Common myeloid progenitor, CD34-positive (primary cell): Measurements from ENCODE around the gene RBM23.
"Not testable (repeated sequence)": the region's sequence is repeated elsewhere in the genome, so short reads cannot be mapped to it uniquely, and the experiment has no call there.

Experiments used
- CTCF ChIA-PET: fragments of 350-600 bp; sonication (Branson Sonifier 250); formaldehyde crosslinking; loops from one replicate; lab custom pipeline; 2021; ENCODE audit warnings: antibody characterized with exemption; lab: Charles Lee
- POLR2A ChIA-PET: fragments of 350-600 bp; sonication (Branson Sonifier 250); formaldehyde crosslinking; loops from one replicate; lab custom pipeline; 2021; ENCODE audit warnings: antibody characterized with exemption; lab: Charles Lee
- DNase-seq, 3 donors: peaks; one replicate each; pipeline versions ENCODE4 v3.0.0 to v3.0.0-alpha.2; 2013
- H3K27ac ChIP-seq, 2 experiments: 1 replicate in 1 of 2; 2 replicates in 1 of 2; pipeline ENCODE4 v1.7.0; 2013; ENCODE audit warnings: inconsistent platforms in 2 of 2, low read length in 2 of 2, mild to moderate bottlenecking in 2 of 2, low read depth in 1 of 2, moderate library complexity in 1 of 2; ENCODE audit not compliant: severe bottlenecking in 2 of 2, insufficient read depth in 1 of 2, poor library complexity in 1 of 2
- H3K27me3 ChIP-seq, 5 experiments: replicated peaks in 2 of 5; 1 replicate in 3 of 5; 2 replicates in 2 of 5; pipeline versions ENCODE4 v1.6.1 to v1.7.0; 2013; ENCODE audit warnings: low read length in 4 of 5, mild to moderate bottlenecking in 2 of 5, moderate library complexity in 2 of 5, inconsistent platforms in 1 of 5; ENCODE audit not compliant: insufficient read depth in 5 of 5, control insufficient read depth in 4 of 5
- H3K36me3 ChIP-seq, 4 experiments: 1 replicate in 2 of 4; 2 replicates in 2 of 4; pipeline versions ENCODE4 v1.6.1 to v1.7.0; 2013; ENCODE audit warnings: low read length in 3 of 4, control low read depth in 1 of 4, mild to moderate bottlenecking in 1 of 4; ENCODE audit not compliant: control insufficient read depth in 4 of 4, insufficient read depth in 4 of 4
- H3K4me1 ChIP-seq, 4 experiments: 1 replicate in 3 of 4; 2 replicates in 1 of 4; pipeline versions ENCODE4 v1.6.1 to v1.7.1; 2013; ENCODE audit warnings: low read length in 3 of 4, mild to moderate bottlenecking in 3 of 4, control low read depth in 1 of 4, inconsistent platforms in 1 of 4, moderate library complexity in 1 of 4; ENCODE audit not compliant: control insufficient read depth in 4 of 4, insufficient read depth in 4 of 4; ENCODE audit errors: control extremely low read depth in 1 of 4
- H3K4me3 ChIP-seq, 7 experiments: 1 replicate in 4 of 7; 2 replicates in 3 of 7; pipeline versions ENCODE4 v1.5.1 to v1.7.0; 2013; ENCODE audit warnings: mild to moderate bottlenecking in 7 of 7, low read length in 6 of 7, moderate library complexity in 6 of 7, inconsistent platforms in 2 of 7, low read depth in 2 of 7, control low read depth in 1 of 7; ENCODE audit not compliant: insufficient read depth in 4 of 7, control insufficient read depth in 1 of 7; ENCODE audit errors: extremely low read depth in 1 of 7
- H3K9me3 ChIP-seq, 5 experiments: 1 replicate in 4 of 5; 2 replicates in 1 of 5; pipeline versions ENCODE4 v1.6.1 to v1.7.1; 2013; ENCODE audit warnings: low read length in 4 of 5, mild to moderate bottlenecking in 2 of 5, inconsistent platforms in 1 of 5, low read depth in 1 of 5, moderate library complexity in 1 of 5; ENCODE audit not compliant: control insufficient read depth in 4 of 5, insufficient read depth in 2 of 5; ENCODE audit errors: control extremely low read depth in 1 of 5
- WGBS: methylation state at CpG from one replicate; pipeline ENCODE4 v1.1.5; 2013; ENCODE audit not compliant: insufficient coverage; 5-methylcytosine and 5-hydroxymethylcytosine counted together

Gene RBM23

DNA sequence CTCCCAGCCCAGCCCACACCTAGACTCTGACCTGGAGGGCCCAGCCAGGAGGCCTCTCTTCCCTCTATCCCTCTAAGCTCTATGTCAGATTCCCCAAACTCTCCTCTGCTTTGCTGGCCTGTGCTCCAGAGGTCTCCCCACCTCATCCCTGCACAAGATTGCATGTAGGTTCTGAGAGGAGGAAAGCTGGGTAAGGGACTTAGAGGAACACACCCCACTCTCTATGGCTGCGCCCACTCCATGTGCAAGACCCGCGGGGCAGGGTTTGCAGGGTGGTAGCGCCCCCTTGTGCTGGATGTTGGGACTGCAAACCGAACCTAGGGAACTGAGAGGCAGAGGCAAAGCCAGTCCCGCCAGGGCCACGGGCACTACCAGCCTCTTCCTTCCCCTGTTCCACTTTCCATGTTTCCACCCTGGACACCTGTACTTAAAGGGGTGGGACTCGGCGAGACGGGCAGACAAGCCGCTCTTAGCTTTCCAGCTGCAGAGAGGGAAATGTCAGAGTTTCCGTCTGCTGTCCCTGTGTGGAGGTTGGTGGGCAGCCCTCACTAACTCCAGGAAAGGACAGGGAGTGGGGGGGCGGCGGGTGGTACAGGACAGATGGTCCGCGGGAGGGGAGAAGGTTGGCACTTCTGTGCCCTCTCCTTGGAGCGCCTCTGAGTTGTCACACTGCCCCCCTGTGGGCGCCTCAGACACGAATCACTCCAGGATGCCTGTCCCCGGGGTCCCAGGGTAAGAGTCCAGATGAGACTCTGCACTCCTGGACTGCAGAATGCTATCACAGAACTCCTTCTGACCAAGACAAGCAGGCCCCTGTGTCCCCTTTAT is 65.8 kb downstream of the RBM23 start:
- peaks cover 0 to 5% (median 2%) of the 10 kb centered on the region in 5 experiments for H3K9me3 ChIP-seq
- H3K4me3 ChIP-seq: peak overlapping the region in 6 of 7 experiments; percentile 23 to 74 (median 60)
- peaks cover 0 to 34% (median 29%) of the 10 kb centered on the region in 4 experiments for H3K4me1 ChIP-seq
- ChIA-PET POLR2A (interaction anchor here (0.7 to 1.1 kb wide), 2 partner anchors 28 to 31 kb away, joined by 3 to 5 read pairs; no protein-coding TSS in a partner anchor), CTCF (interaction anchor here (0.7 to 23.5 kb wide), 32 partner anchors 9 to 463 kb away, joined by 3 to 707 read pairs (median 4); partner anchors contain the start of genes DAD1, LRP10, MMP14 and MRPL52)
- H3K36me3 ChIP-seq: no peaks in the 10 kb centered on the region
- WGBS: 3% methylated on average over 16 of the region's 20 CpGs
- H3K27me3 ChIP-seq: peaks cover 2 to 42% (median 5%) of the 10 kb centered on the region in 5 experiments
- peak; percentile 84 to 88 (median 87) for DNase-seq
- H3K27ac ChIP-seq: no peak overlapping the region

DNA sequence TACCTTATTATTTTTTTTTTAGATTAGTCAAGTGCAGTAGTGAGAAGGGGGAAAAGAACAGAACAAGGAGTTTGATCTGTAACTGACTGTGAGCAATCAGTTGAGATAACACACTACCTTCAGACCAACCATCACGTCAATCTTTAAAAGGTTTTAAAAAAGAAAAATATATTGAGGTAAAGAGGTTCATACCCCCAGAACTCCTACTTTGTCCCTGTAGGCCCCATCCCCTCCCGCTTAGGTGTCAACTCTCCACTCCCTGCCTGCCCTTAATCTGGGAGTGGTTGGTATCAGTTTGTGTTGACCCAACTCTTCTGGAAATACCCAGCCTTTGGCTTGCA is 66.4 kb downstream of the RBM23 start:
- Histone ChIP-seq H3K9me3 (peaks cover 0 to 5% (median 2%) of the 10 kb centered on the region in 5 experiments), H3K4me3 (no peak overlapping the region), H3K36me3 (no peaks in the 10 kb centered on the region), H3K4me1 (peaks cover 3 to 40% (median 35%) of the 10 kb centered on the region in 4 experiments), H3K27me3 (peaks cover 2 to 39% (median 5%) of the 10 kb centered on the region in 5 experiments), H3K27ac (no peak overlapping the region)
- no peak for DNase-seq
- CTCF ChIA-PET: interaction anchor here (0.7 to 23.5 kb wide), 22 partner anchors 8 to 463 kb away, joined by 3 to 707 read pairs (median 7); partner anchors contain the start of genes DAD1, LRP10, MMP14 and MRPL52
- WGBS: no CpG with 5 or more reads among the region's 2 CpGs
- POLR2A ChIA-PET: interaction anchor here (0.7 to 1.1 kb wide), 2 partner anchors 28 to 30 kb away, joined by 3 to 5 read pairs; no protein-coding TSS in a partner anchor

DNA sequence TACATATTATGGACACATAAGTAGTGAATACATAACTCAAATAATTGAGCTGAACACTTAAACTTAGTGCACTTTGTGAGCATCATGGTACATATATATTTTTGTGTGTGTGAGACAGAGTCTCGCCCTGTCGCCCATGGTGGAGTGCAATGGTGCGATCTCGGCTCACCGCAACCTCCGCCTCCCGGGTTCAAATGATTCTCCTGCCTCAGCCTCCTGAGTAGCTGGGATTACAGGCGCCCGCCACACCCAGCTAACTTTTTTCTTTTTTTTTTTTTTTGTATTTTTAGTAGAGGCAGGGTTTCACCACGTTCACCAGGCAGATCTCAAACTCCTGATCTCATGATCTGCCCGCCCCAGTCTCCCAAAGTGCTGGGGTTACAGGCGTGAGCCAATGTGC is 66.8 kb downstream of the RBM23 start:
- H3K9me3 ChIP-seq, H3K4me3 ChIP-seq, H3K36me3 ChIP-seq, DNase-seq, H3K27ac ChIP-seq: not testable (repeated sequence)
- ChIA-PET POLR2A (interaction anchor here (1.1 kb wide), 1 partner anchor 27 kb away, joined by 3 read pairs; no protein-coding TSS in a partner anchor), CTCF (interaction anchor here (0.7 to 23.5 kb wide), 20 partner anchors 12 to 462 kb away, joined by 3 to 707 read pairs (median 6); partner anchors contain the start of genes DAD1, LRP10, MMP14 and MRPL52)
- Histone ChIP-seq H3K4me1 (peaks cover 3 to 41% (median 36%) of the 10 kb centered on the region in 4 experiments), H3K27me3 (peaks cover 2 to 35% (median 5%) of the 10 kb centered on the region in 5 experiments)
- WGBS: 100% methylated on average over 1 of the region's 12 CpGs

DNA sequence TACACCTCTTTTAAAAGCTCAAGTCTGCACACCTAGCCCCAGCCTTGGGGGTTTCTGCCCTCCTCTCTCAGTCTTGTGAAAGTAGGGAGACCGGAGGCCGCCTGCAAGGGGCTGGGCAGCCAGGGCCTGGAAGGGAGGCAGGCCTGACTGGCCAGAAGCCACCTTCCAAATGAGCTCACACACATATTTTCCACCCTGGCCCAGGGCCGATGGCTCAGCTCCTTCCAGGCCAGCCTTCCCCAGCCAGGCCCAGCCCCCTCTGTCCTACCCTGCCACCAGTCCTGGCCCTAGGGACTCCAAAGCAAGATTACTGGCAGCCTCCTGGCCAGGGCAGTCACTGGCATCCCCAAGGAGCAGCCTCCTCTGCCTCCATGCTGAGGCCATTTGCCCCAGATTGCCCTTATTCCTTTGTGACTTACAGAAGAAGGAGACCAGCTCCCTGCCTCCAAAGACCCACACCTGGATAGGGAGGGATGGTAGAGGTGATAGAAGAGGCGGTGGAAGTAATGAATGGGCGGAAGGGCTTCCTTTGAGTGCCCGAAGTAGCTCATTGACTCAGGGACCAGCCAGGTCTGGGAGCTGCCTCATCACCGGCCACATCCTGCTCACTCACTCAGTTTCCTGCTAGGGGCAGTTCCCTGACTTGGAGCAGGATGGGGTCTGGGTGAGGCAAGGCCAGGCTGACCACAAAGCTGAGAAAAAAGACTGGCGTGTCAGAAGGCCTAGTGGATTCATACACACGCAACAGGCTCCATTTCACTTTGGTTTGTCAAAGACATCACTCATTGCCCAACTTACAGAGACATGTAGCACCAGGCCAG is 67.8 kb downstream of the RBM23 start:
- ChIA-PET CTCF (interaction anchor here (0.7 to 23.5 kb wide), 14 partner anchors 8 to 386 kb away, joined by 3 to 707 read pairs (median 4); partner anchors contain the start of genes DAD1, LRP10, MMP14 and MRPL52), POLR2A (interaction anchor here (0.6 to 0.7 kb wide), 4 partner anchors 13 to 258 kb away, joined by 3 to 4 read pairs (median 3); partner anchors contain the start of gene MRPL52)
- Histone ChIP-seq H3K36me3 (no peaks in the 10 kb centered on the region), H3K27me3 (peaks cover under 1 to 27% (median 5%) of the 10 kb centered on the region in 5 experiments), H3K9me3 (no peaks in the 10 kb centered on the region), H3K4me1 (peaks cover 3 to 48% (median 38%) of the 10 kb centered on the region in 4 experiments), H3K27ac (no peak overlapping the region), H3K4me3 (peak overlapping the region in 1 of 7 experiments; percentile 16)
- DNase-seq: peak; percentile 58 to 80 (median 76)
- 23% methylated on average over 3 of the region's 9 CpGs for WGBS

DNA sequence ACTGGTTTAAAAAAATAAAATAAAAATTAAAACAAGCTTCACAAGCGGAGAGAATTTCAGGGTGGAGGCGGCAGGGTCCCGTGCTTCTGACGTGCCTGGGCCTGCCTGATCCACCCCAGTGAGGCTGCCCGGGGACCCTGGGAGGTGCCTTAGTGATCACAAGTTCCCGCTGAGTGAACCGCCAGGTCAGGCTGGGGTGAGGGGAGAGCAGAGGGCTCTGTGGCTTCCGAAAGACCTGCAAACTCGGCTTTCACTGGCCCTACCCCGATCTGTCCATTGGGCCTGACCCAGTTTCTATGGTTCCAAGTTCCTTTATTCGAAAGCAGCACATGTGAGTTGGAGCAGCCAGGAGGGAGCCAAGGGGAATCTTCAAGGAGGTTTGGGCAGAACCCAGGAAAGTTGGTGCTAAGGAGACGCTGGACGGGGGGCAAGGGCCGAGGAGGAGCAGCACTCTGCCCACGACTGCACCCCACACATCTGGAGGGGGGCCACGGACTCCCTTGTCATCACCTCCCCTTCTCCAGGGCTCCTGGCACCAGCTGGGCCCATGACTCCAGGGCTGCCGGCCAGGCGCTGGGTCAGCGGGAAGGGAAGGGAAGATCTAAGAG is 69.6 kb downstream of the RBM23 start:
- H3K27ac ChIP-seq: no peak overlapping the region
- no peak for DNase-seq
- POLR2A ChIA-PET: interaction anchor here (0.5 to 2.6 kb wide), 8 partner anchors 11 to 293 kb away, joined by 3 to 16 read pairs (median 4); partner anchors contain the start of gene MMP14
- CTCF ChIA-PET: interaction anchor here (0.8 to 23.5 kb wide), 10 partner anchors 19 to 293 kb away, joined by 3 to 707 read pairs (median 3); partner anchors contain the start of genes MMP14 and MRPL52
- no peaks in the 10 kb centered on the region for H3K9me3 ChIP-seq
- H3K27me3 ChIP-seq: peaks cover 0 to 12% (median 3%) of the 10 kb centered on the region in 5 experiments
- H3K36me3 ChIP-seq: no peaks in the 10 kb centered on the region
- H3K4me3 ChIP-seq: no peak overlapping the region
- 92% methylated on average over 8 of the region's 19 CpGs for WGBS
- peaks cover 3 to 48% (median 38%) of the 10 kb centered on the region in 4 experiments for H3K4me1 ChIP-seq
